ENCODE measurements around the gene SLC9A9. TPM values are rescaled to one million over a fixed set of nuclear protein-coding genes. Genes with fewer than 3 reads are reported as not detected.
A peak's percentile ranks its signal among the peaks of the same experiment; 100 is the strongest.

SLC9A9 gene
- polyA plus RNA-seq, 1 experiment = 2.4 TPM

GRCh38 chr3:143311096-143311495 is 537.2 kb downstream of the SLC9A9 start:
- no peaks in the 10 kb centered on the region for H3K36me3 ChIP-seq (ENCODE audit: control insufficient read depth, insufficient read depth, low read length)
- H3K4me3 ChIP-seq (ENCODE audit: low read depth, low read length) = no peak overlapping the region
- DNase-seq (ENCODE audit: low read depth) = no peak
- TF ChIP-seq CTCF (IDR thresholded peaks at IDR 0.05; ENCODE audit: insufficient read depth, low read depth, low read length) = no peak
- ChIA-PET CTCF (no interaction called here), POLR2A (no interaction called here)
- H3K27me3 ChIP-seq (ENCODE audit: control insufficient read depth, insufficient read depth, low read length) = no peaks in the 10 kb centered on the region

- ChIA-PET POLR2A (no interaction called here), CTCF (interaction anchor here (0.6 kb wide), 1 partner anchor 12 kb away, joined by 3 read pairs; no protein-coding TSS in a partner anchor)
- TF ChIP-seq CTCF (IDR thresholded peaks at IDR 0.05; ENCODE audit: insufficient read depth, low read depth, low read length) = no peak
- no peak overlapping the region for H3K4me3 ChIP-seq (ENCODE audit: low read depth, low read length)
- no peaks in the 10 kb centered on the region for H3K36me3 ChIP-seq (ENCODE audit: control insufficient read depth, insufficient read depth, low read length)
- no peak for DNase-seq (ENCODE audit: low read depth)
- H3K27me3 ChIP-seq (ENCODE audit: control insufficient read depth, insufficient read depth, low read length) = no peaks in the 10 kb centered on the region
These were observed 538.6 kb downstream of the SLC9A9 start for GRCh38 chr3:143309705-143310104.

GRCh38 chr3:143307613-143308183 is 540.6 kb downstream of the SLC9A9 start:
- Histone ChIP-seq H3K4me3 (ENCODE audit: low read depth, low read length) (no peak overlapping the region), H3K27me3 (ENCODE audit: control insufficient read depth, insufficient read depth, low read length) (no peaks in the 10 kb centered on the region), H3K36me3 (ENCODE audit: control insufficient read depth, insufficient read depth, low read length) (no peaks in the 10 kb centered on the region)
- no peak for DNase-seq (ENCODE audit: low read depth)
- TF ChIP-seq CTCF (IDR thresholded peaks at IDR 0.05; ENCODE audit: insufficient read depth, low read depth, low read length) = no peak
- ChIA-PET CTCF (no interaction called here), POLR2A (no interaction called here)

GRCh38 chr3:143306407-143306806 is 541.9 kb downstream of the SLC9A9 start:
- DNase-seq (ENCODE audit: low read depth) = no peak
- Histone ChIP-seq H3K27me3 (ENCODE audit: control insufficient read depth, insufficient read depth, low read length) (no peaks in the 10 kb centered on the region), H3K36me3 (ENCODE audit: control insufficient read depth, insufficient read depth, low read length) (no peaks in the 10 kb centered on the region), H3K4me3 (ENCODE audit: low read depth, low read length) (no peak overlapping the region)
- no peak for TF ChIP-seq CTCF (IDR thresholded peaks at IDR 0.05; ENCODE audit: insufficient read depth, low read depth, low read length)
- POLR2A ChIA-PET = no interaction called here
- CTCF ChIA-PET = interaction anchor here (0.7 kb wide), 1 partner anchor 19 kb away, joined by 3 read pairs; no protein-coding TSS in a partner anchor

- peak; percentile 80 for DNase-seq (ENCODE audit: low read depth)
- H3K4me3 ChIP-seq (ENCODE audit: low read depth, low read length) = no peak overlapping the region
- no peak for TF ChIP-seq CTCF (IDR thresholded peaks at IDR 0.05; ENCODE audit: insufficient read depth, low read depth, low read length)
- POLR2A ChIA-PET = no interaction called here
- no peaks in the 10 kb centered on the region for H3K36me3 ChIP-seq (ENCODE audit: control insufficient read depth, insufficient read depth, low read length)
- CTCF ChIA-PET = no interaction called here
- no peaks in the 10 kb centered on the region for H3K27me3 ChIP-seq (ENCODE audit: control insufficient read depth, insufficient read depth, low read length)
These were observed 545.6 kb downstream of the SLC9A9 start for GRCh38 chr3:143302638-143303171.
